CD4-positive, alpha-beta memory T cell (primary cell): ENCODE results near the gene CPS1. TPM values are rescaled to one million over a fixed set of nuclear protein-coding genes. Genes with fewer than 3 reads are reported as not detected.

Experiments
- CTCF ChIA-PET: fragments of 350-600 bp; sonication (Branson Sonifier 250); formaldehyde crosslinking; loops from one replicate; lab custom pipeline; 2021; ENCODE audit warnings: inconsistent platforms; ENCODE audit not compliant: partially characterized antibody; lab: Charles Lee
- POLR2A ChIA-PET: fragments of 350-600 bp; sonication (Branson Sonifier 250); formaldehyde crosslinking; loops from one replicate; lab custom pipeline; 2021; ENCODE audit not compliant: partially characterized antibody; lab: Charles Lee
- DNase-seq, 5 donors: peaks; one replicate each; pipeline versions ENCODE4 v3.0.0 to v3.0.0-alpha.2; 2020 to 2022; ENCODE audit warnings: mixed read lengths in 1 of 5
- H3K27ac ChIP-seq: one replicate; pipeline ENCODE4 v1.7.0; 2013; ENCODE audit warnings: low read depth, low read length
- H3K27me3 ChIP-seq: 2 replicates; pipeline ENCODE4 v1.7.0; 2013; ENCODE audit warnings: mild to moderate bottlenecking, low read length, moderate library complexity; ENCODE audit not compliant: insufficient read depth
- H3K36me3 ChIP-seq: 2 replicates; pipeline ENCODE4 v1.7.0; 2013; ENCODE audit warnings: mild to moderate bottlenecking, low read length, moderate library complexity; ENCODE audit not compliant: insufficient read depth
- H3K4me1 ChIP-seq: 2 replicates; pipeline ENCODE4 v1.7.0; 2013; ENCODE audit warnings: mild to moderate bottlenecking, low read length, moderate library complexity; ENCODE audit not compliant: insufficient read depth
- H3K4me3 ChIP-seq, 2 donors: one replicate each; pipeline ENCODE4 v1.7.0; 2013; ENCODE audit warnings: low read length in 2 of 2, mild to moderate bottlenecking in 1 of 2
- H3K9me3 ChIP-seq, 2 donors: one replicate each; pipeline ENCODE4 v1.7.0; 2013; ENCODE audit warnings: low read length in 2 of 2, control low read depth in 1 of 2; ENCODE audit not compliant: control insufficient read depth in 1 of 2
- H3K27ac Mint-ChIP-seq, 7 donors: one replicate each; pipeline ENCODE4 v1.8.0; 2020 to 2021; ENCODE audit warnings: mixed read lengths in 7 of 7, mild to moderate bottlenecking in 6 of 7, inconsistent platforms in 3 of 7, moderate library complexity in 3 of 7
- H3K27me3 Mint-ChIP-seq, 2 donors: one replicate each; pipeline ENCODE4 v1.8.0; 2020 to 2021; ENCODE audit warnings: mixed read lengths in 2 of 2
- H3K36me3 Mint-ChIP-seq, 2 donors: one replicate each; pipeline ENCODE4 v1.8.0; 2020 to 2021; ENCODE audit warnings: mixed read lengths in 2 of 2, inconsistent platforms in 1 of 2, mild to moderate bottlenecking in 1 of 2
- H3K4me1 Mint-ChIP-seq, 4 donors: one replicate each; pipeline ENCODE4 v1.8.0; 2020 to 2021; ENCODE audit warnings: mixed read lengths in 4 of 4, mild to moderate bottlenecking in 1 of 4
- H3K4me3 Mint-ChIP-seq, 8 donors: one replicate each; pipeline ENCODE4 v1.8.0; 2020 to 2021; ENCODE audit warnings: mixed read lengths in 8 of 8, mild to moderate bottlenecking in 7 of 8, moderate library complexity in 6 of 8, inconsistent platforms in 3 of 8
- H3K9me3 Mint-ChIP-seq, 8 donors: one replicate each; pipeline ENCODE4 v1.8.0; 2020 to 2021; ENCODE audit warnings: mixed read lengths in 8 of 8, mild to moderate bottlenecking in 5 of 8, inconsistent platforms in 3 of 8, moderate library complexity in 1 of 8
- intact Hi-C: fragments of 100-400 bp; cut with micrococcal nuclease; formaldehyde crosslinking; loops from one replicate; pipeline ENCODE4 v1.15.1; 2023
- polyA plus RNA-seq, 2 donors: library from polyadenylated mRNA; unstranded; fragments of 300-500 nt; fragmentation: Illumina TruSeq; gene quantifications; one replicate each; pipeline ENCODE4 v1.2.3, GENCODE V29; 2021
- total RNA-seq, 2 experiments: library from RNA; stranded (reverse); gene quantifications; one replicate each; pipeline ENCODE4 v1.2.3, GENCODE V29; 2021

Gene CPS1
- total and polyA plus RNA-seq, 4 experiments from 2014 or later: 0.44 TPM; not detected in 3

DNA sequence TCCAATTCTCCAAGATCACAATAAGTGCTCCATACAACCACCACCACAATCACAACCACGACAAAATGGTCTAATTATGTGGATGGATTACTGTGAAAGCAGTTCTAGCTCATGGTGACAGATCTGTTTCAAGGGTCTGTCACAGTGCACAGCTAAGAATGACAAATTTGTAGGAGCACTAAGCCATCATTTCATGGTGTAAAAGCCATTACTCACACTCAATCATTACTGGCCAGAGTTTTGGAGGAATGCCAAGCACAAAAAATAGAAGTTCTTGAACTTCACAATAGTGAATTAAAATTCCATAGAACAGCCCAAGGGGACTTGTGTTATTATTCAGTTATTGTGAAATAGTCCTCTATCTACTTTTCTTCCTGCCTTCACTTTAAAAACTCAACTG lies 2.3 kb downstream of the CPS1 start:
- H3K27ac Mint-ChIP-seq: no peak overlapping the region
- H3K27ac ChIP-seq: no peak overlapping the region
- H3K27me3 ChIP-seq: no peaks in the 10 kb centered on the region
- no peaks in the 10 kb centered on the region for H3K4me1 Mint-ChIP-seq
- H3K9me3 ChIP-seq: no peaks in the 10 kb centered on the region
- H3K4me3 ChIP-seq: no peak overlapping the region
- H3K27me3 Mint-ChIP-seq: peaks cover 2 to 4% of the 10 kb centered on the region in 2 donors
- H3K4me3 Mint-ChIP-seq: no peak overlapping the region
- DNase-seq: no peak
- POLR2A ChIA-PET: no interaction called here
- H3K36me3 Mint-ChIP-seq: no peaks in the 10 kb centered on the region
- CTCF ChIA-PET: no interaction called here
- H3K9me3 Mint-ChIP-seq: peaks cover 0 to 4% (median 0%) of the 10 kb centered on the region in 8 donors
- H3K4me1 ChIP-seq: no peaks in the 10 kb centered on the region
- H3K36me3 ChIP-seq: no peaks in the 10 kb centered on the region
- intact Hi-C loops: no loop called here

DNA sequence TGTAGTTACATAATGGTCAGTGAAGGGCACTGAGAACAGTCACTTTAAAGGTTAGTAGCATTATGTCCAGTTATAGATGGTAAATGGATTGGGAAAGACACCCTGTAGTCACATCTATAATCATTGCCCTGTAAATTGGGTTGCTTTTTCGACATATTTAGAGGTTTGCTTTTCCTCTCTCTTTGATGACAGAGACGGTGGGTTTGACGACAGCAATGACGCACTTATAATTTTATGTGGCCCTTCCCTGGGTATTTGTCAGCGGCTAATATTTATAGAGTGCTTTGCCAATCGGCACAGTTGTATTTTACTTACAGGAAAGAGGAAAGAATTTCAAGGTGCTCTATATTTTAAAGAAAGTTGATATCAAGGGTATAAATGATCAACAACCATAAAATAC lies 2.8 kb downstream of the CPS1 start:
- intact Hi-C loops: no loop called here
- no peaks in the 10 kb centered on the region for H3K4me1 ChIP-seq
- no peaks in the 10 kb centered on the region for H3K36me3 Mint-ChIP-seq
- no peak overlapping the region for H3K27ac ChIP-seq
- peaks cover 2 to 4% of the 10 kb centered on the region in 2 donors for H3K27me3 Mint-ChIP-seq
- no peaks in the 10 kb centered on the region for H3K4me1 Mint-ChIP-seq
- no peaks in the 10 kb centered on the region for H3K9me3 ChIP-seq
- no peak overlapping the region for H3K4me3 Mint-ChIP-seq
- H3K9me3 Mint-ChIP-seq: peaks cover 0 to 4% (median 0%) of the 10 kb centered on the region in 8 donors
- H3K36me3 ChIP-seq: no peaks in the 10 kb centered on the region
- H3K27me3 ChIP-seq: no peaks in the 10 kb centered on the region
- no peak overlapping the region for H3K27ac Mint-ChIP-seq
- H3K4me3 ChIP-seq: no peak overlapping the region
- no peak for DNase-seq
- CTCF ChIA-PET: no interaction called here
- POLR2A ChIA-PET: no interaction called here

DNA sequence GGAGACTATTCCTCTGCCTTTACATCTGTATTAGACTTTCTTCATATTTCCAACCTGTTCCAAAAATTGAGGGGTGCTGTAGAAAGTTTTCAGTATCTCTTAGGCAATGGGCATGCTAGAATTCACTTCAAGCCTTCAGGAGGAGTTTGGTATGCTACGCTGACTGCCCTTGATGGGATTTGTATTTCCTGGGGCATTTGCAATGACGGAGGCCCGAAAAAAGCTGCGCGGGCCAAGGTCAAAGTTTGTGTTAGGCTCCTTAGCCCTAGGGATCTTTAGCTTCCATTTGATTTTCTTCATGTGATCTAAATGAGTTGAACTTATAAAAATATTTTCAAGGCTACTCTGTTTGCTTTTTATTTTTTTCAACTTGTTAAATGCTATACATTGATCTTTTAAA lies 5.1 kb downstream of the CPS1 start:
- Histone ChIP-seq H3K4me1 (no peaks in the 10 kb centered on the region), H3K27ac (no peak overlapping the region), H3K4me3 (no peak overlapping the region), H3K36me3 (no peaks in the 10 kb centered on the region), H3K9me3 (no peaks in the 10 kb centered on the region), H3K27me3 (no peaks in the 10 kb centered on the region)
- Mint-ChIP-seq H3K4me3 (no peak overlapping the region), H3K4me1 (no peaks in the 10 kb centered on the region), H3K27me3 (peaks cover 0 to 2% of the 10 kb centered on the region in 2 donors), H3K9me3 (peaks cover 0 to 2% (median 0%) of the 10 kb centered on the region in 8 donors), H3K27ac (no peak overlapping the region), H3K36me3 (no peaks in the 10 kb centered on the region)
- DNase-seq: no peak
- intact Hi-C loops: no loop called here
- POLR2A ChIA-PET: no interaction called here
- CTCF ChIA-PET: no interaction called here

DNA sequence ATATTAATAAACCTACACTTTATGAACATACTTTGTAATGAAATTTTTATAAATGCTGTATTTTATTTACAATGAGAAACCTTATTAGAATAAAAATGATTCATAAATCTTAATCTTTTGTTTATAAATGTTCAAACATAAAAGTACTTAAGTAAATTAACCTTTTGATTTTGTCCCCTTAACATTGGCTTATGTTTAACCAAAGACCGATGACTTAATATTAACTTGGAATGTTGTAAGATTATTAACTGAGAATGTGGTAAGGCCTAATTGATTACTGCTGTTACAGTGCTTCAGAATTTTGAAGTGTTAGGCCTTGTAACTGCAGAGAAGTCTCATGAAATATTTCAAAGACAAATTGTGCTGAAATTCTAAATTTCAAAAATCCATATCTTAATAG lies 5.7 kb downstream of the CPS1 start:
- Mint-ChIP-seq H3K4me3 (no peak overlapping the region), H3K27ac (no peak overlapping the region), H3K27me3 (peaks cover 0 to 2% of the 10 kb centered on the region in 2 donors), H3K36me3 (no peaks in the 10 kb centered on the region), H3K4me1 (no peaks in the 10 kb centered on the region), H3K9me3 (peaks cover 0 to 2% (median 0%) of the 10 kb centered on the region in 8 donors)
- H3K36me3 ChIP-seq: no peaks in the 10 kb centered on the region
- no peaks in the 10 kb centered on the region for H3K9me3 ChIP-seq
- CTCF ChIA-PET: no interaction called here
- H3K4me3 ChIP-seq: no peak overlapping the region
- POLR2A ChIA-PET: no interaction called here
- no peaks in the 10 kb centered on the region for H3K27me3 ChIP-seq
- intact Hi-C loops: no loop called here
- H3K4me1 ChIP-seq: no peaks in the 10 kb centered on the region
- DNase-seq: no peak
- H3K27ac ChIP-seq: no peak overlapping the region

DNA sequence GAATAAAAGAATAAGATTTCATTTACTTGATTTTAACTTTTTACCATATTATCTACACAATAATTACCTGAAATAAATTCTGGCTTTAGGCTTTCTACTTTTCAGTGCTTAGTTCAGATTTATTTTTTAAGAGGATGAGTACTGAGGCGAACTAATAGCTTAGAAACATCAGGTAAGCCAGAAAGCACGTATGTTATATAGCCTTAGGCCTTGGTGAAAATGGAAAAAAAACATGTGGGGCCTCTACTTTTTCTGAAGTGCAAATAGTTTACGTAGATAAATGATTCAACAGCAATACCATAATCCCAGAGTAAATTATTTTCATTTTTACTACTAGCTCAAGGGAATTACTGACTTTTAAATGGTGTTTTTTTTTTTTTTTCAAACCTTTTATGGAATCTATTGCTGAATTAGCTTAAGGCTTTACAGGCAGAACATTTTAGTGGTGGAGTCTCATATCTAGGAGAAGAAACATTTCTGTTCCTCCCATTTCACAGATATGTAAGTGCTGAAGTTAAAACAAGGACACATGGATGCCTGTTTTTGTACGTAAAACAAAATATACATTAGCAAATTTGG lies 6.2 kb downstream of the CPS1 start:
- no peaks in the 10 kb centered on the region for H3K36me3 Mint-ChIP-seq
- Histone ChIP-seq H3K27me3 (no peaks in the 10 kb centered on the region), H3K4me3 (no peak overlapping the region), H3K36me3 (no peaks in the 10 kb centered on the region), H3K9me3 (no peaks in the 10 kb centered on the region), H3K27ac (no peak overlapping the region), H3K4me1 (no peaks in the 10 kb centered on the region)
- no peak overlapping the region for H3K4me3 Mint-ChIP-seq
- H3K9me3 Mint-ChIP-seq: peaks cover 0 to 2% (median 0%) of the 10 kb centered on the region in 8 donors
- CTCF ChIA-PET: no interaction called here
- H3K27me3 Mint-ChIP-seq: no peaks in the 10 kb centered on the region
- no peak overlapping the region for H3K27ac Mint-ChIP-seq
- intact Hi-C loops: no loop called here
- DNase-seq: no peak
- POLR2A ChIA-PET: no interaction called here
- no peaks in the 10 kb centered on the region for H3K4me1 Mint-ChIP-seq

DNA sequence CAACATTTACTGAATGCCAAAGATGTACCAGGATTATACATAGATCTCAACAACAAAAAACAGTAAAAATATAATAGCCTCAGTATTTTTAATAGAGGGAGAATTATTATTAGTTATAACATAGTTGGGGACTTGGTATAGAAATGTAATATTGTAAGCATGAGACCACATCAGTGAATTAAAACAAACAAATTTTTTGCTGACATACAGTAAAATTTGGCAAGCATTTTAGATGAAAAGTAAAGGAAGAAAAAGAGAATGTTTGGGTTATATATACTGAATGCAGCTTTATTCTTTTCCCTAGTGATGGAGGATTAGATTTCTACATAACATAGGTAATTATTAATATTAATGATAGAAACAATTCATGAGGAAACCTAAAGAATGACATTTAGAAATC lies 10.9 kb downstream of the CPS1 start:
- ChIA-PET CTCF (no interaction called here), POLR2A (no interaction called here)
- no peaks in the 10 kb centered on the region for H3K27me3 ChIP-seq
- no peaks in the 10 kb centered on the region for H3K4me1 Mint-ChIP-seq
- no peak for DNase-seq
- no peak overlapping the region for H3K27ac ChIP-seq
- H3K27ac Mint-ChIP-seq: no peak overlapping the region
- H3K4me1 ChIP-seq: no peaks in the 10 kb centered on the region
- intact Hi-C loops: no loop called here
- H3K36me3 Mint-ChIP-seq: no peaks in the 10 kb centered on the region
- H3K9me3 Mint-ChIP-seq: no peaks in the 10 kb centered on the region
- H3K4me3 ChIP-seq: no peak overlapping the region
- peaks cover 0 to 3% of the 10 kb centered on the region in 2 donors for H3K27me3 Mint-ChIP-seq
- no peaks in the 10 kb centered on the region for H3K36me3 ChIP-seq
- H3K4me3 Mint-ChIP-seq: no peak overlapping the region
- no peaks in the 10 kb centered on the region for H3K9me3 ChIP-seq

DNA sequence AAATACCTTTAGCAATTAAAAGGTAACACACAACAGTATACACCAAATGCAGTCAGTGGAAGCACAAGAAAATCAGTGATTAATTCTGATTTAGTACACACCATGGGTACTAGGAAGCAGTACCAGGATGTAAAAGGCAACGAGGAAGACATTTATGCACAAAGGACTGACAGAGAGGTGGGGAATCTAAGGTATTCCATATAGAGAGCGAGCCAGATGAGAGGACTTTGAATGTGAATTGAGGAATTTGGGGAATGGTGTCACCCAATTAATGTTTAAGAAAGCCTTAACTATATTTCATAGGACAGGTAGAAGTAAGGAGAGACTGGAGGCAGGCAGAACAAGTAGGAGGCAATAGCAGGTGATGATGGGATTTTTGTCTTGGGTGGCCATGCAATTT lies 11.7 kb downstream of the CPS1 start:
- no peak overlapping the region for H3K4me3 ChIP-seq
- H3K4me1 ChIP-seq: no peaks in the 10 kb centered on the region
- no peaks in the 10 kb centered on the region for H3K36me3 Mint-ChIP-seq
- no peak for DNase-seq
- no peaks in the 10 kb centered on the region for H3K27me3 ChIP-seq
- no peaks in the 10 kb centered on the region for H3K9me3 Mint-ChIP-seq
- no peak overlapping the region for H3K27ac ChIP-seq
- H3K4me3 Mint-ChIP-seq: no peak overlapping the region
- ChIA-PET POLR2A (no interaction called here), CTCF (no interaction called here)
- no peaks in the 10 kb centered on the region for H3K9me3 ChIP-seq
- H3K4me1 Mint-ChIP-seq: no peaks in the 10 kb centered on the region
- H3K36me3 ChIP-seq: no peaks in the 10 kb centered on the region
- peaks cover 0 to 3% of the 10 kb centered on the region in 2 donors for H3K27me3 Mint-ChIP-seq
- H3K27ac Mint-ChIP-seq: no peak overlapping the region
- intact Hi-C loops: no loop called here
